Naive B cell (primary cell): ENCODE data around the gene KLHL30. TPM values are rescaled to one million over a fixed set of nuclear protein-coding genes. Genes with fewer than 3 reads are reported as not detected.

Experiments
- ATAC-seq, 2 donors: fragments of 150-1000 bp; cut with Tn5 transposase; 2 replicates each; pipeline ENCODE4 v1.10.0; 2021; ENCODE audit warnings: low read depth in 2 of 2, mild to moderate bottlenecking in 2 of 2, moderate library complexity in 2 of 2
- DNase-seq: peaks from one replicate; pipeline ENCODE4 v3.0.0; 2022
- H3K27ac Mint-ChIP-seq, 6 donors: one replicate each; pipeline ENCODE4 v1.8.0; 2020 to 2022; ENCODE audit warnings: mild to moderate bottlenecking in 6 of 6, mixed read lengths in 6 of 6, moderate library complexity in 5 of 6, inconsistent platforms in 2 of 6
- H3K27me3 Mint-ChIP-seq, 3 donors: one replicate each; pipeline ENCODE4 v1.8.0; 2021 to 2022; ENCODE audit warnings: mixed read lengths in 3 of 3, mild to moderate bottlenecking in 1 of 3
- H3K36me3 Mint-ChIP-seq, 2 donors: one replicate each; pipeline ENCODE4 v1.8.0; 2020 to 2022; ENCODE audit warnings: mixed read lengths in 2 of 2, inconsistent platforms in 1 of 2, mild to moderate bottlenecking in 1 of 2
- H3K4me1 Mint-ChIP-seq, 3 donors: one replicate each; pipeline ENCODE4 v1.8.0; 2020 to 2022; ENCODE audit warnings: mixed read lengths in 3 of 3, inconsistent platforms in 1 of 3, mild to moderate bottlenecking in 1 of 3, moderate library complexity in 1 of 3
- H3K4me3 Mint-ChIP-seq, 8 donors: one replicate each; pipeline ENCODE4 v1.8.0; 2020 to 2022; ENCODE audit warnings: mild to moderate bottlenecking in 8 of 8, mixed read lengths in 8 of 8, moderate library complexity in 8 of 8, inconsistent platforms in 2 of 8
- H3K9me3 Mint-ChIP-seq, 7 donors: one replicate each; pipeline ENCODE4 v1.8.0; 2020 to 2022; ENCODE audit warnings: mixed read lengths in 7 of 7, mild to moderate bottlenecking in 5 of 7, inconsistent platforms in 2 of 7, moderate library complexity in 1 of 7
- polyA plus RNA-seq, 6 donors: library from polyadenylated mRNA; unstranded; fragments of 300-500 nt; fragmentation: Illumina TruSeq; gene quantifications; one replicate each; pipeline ENCODE4 v1.2.3, GENCODE V29; 2021; ENCODE audit warnings: low read depth in 6 of 6

Gene KLHL30
- polyA plus RNA-seq, 6 donors from 2014 or later, result not detected

DNA sequence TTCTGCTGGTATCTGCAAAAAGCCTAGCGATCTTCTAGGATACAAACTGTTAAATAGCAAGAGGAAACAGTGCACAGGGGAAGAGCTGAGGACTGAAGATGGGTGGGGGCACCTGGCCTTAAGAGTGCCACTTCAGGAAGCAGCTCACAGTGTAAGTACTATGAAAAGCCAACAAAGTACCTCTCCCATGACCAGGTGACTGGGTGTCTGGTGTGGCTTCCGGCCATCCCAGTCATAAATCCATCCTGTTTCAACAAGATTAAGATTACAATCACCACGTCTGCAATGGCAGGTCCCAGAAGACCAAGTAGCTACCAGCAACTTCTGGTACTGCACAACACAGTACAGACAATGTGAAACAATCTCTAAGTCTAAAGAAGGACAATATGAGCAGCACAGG, 36.2 kb downstream of the KLHL30 start:
- no peak overlapping the region for H3K4me3 Mint-ChIP-seq
- H3K4me1 Mint-ChIP-seq, result peaks cover 0 to 5% (median 3%) of the 10 kb centered on the region in 3 donors
- H3K27me3 Mint-ChIP-seq, result no peaks in the 10 kb centered on the region
- no peak for DNase-seq
- H3K27ac Mint-ChIP-seq, result peak overlapping the region in 1 of 6 donors; percentile 34
- no peak for ATAC-seq
- H3K36me3 Mint-ChIP-seq, result peaks cover 36% of the 10 kb centered on the region in 2 donors
- H3K9me3 Mint-ChIP-seq, result no peaks in the 10 kb centered on the region

- peaks cover 32 to 37% of the 10 kb centered on the region in 2 donors for H3K36me3 Mint-ChIP-seq
- peaks cover 0 to 5% (median 3%) of the 10 kb centered on the region in 3 donors for H3K4me1 Mint-ChIP-seq
- no peaks in the 10 kb centered on the region for H3K27me3 Mint-ChIP-seq
- ATAC-seq (no peak), DNase-seq (no peak)
- no peak overlapping the region for H3K4me3 Mint-ChIP-seq
- H3K27ac Mint-ChIP-seq, result peak overlapping the region in 1 of 6 donors; percentile 8
- H3K9me3 Mint-ChIP-seq, result no peaks in the 10 kb centered on the region
Observed at GRCh38 chr2:238176613-238177012, 38.1 kb downstream of the KLHL30 start.

DNA sequence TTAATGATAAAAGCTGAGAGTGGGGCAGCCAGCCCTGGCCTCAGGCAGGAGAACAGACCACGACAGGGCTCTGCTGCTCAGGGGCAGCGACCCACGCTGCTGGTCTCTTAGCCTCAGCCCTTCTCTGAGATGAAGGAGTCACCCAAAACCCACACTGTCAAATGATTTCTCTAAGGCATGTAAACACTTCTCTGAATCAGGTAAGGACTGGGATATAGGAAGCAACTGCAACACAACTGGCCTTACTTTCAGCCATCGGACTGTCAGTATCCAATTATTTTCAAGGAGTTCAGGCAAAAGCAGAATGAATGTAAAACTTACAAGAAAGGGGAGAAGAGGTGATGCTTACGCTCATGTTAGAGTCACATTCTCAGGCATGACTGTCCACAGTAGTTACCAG, 42.1 kb downstream of the KLHL30 start:
- Mint-ChIP-seq H3K4me1 (peaks cover 0 to 3% (median 0%) of the 10 kb centered on the region in 3 donors), H3K27ac (peak overlapping the region in 1 of 6 donors; percentile 70), H3K9me3 (no peaks in the 10 kb centered on the region), H3K4me3 (peak overlapping the region in 1 of 8 donors; percentile 42), H3K27me3 (no peaks in the 10 kb centered on the region), H3K36me3 (peaks cover 43 to 54% of the 10 kb centered on the region in 2 donors)
- no peak for ATAC-seq
- DNase-seq, result no peak

DNA sequence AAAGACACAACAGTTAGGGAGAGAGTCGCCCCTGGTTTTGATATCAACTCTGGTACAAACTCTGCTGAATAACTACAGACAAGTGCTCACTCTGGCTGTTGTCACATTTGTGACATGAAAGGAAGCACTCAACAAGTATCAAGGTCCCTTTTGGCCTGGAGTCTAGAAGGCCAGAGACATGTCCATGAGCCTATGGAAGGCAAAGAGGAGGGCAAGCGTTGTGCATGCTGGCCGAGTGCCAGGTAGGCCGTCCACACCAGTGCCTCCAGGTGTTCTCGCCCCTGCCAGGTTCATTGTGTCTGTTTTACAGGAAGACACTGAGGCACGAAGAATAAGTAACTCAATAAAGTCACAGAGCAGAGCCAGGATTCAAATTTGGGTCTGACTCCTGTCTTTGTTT, 43.9 kb downstream of the KLHL30 start:
- no peak overlapping the region for H3K4me3 Mint-ChIP-seq
- no peaks in the 10 kb centered on the region for H3K9me3 Mint-ChIP-seq
- H3K27me3 Mint-ChIP-seq, result no peaks in the 10 kb centered on the region
- peaks cover 0 to 3% (median 0%) of the 10 kb centered on the region in 3 donors for H3K4me1 Mint-ChIP-seq
- ATAC-seq (no peak), DNase-seq (no peak)
- H3K27ac Mint-ChIP-seq, result no peak overlapping the region
- H3K36me3 Mint-ChIP-seq, result peaks cover 42 to 44% of the 10 kb centered on the region in 2 donors

DNA sequence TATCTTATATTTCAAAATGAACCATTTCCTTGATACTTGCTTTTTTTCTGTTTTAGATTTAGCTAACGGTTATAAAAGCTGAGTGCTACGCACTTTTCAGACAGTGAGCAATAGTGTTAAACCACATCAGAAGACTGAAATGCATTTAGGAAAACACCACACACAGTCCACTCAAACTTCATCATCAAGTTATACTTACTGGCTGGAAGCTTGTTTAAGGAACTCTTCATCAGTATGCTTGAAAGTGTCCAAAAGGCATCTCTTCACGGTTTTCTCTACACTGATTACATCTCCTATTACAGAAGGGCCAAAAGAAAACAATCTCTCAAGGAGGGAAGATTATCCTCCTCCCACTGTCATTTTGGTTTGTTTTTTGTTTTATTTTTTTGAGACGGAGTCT, 45.4 kb downstream of the KLHL30 start:
- no peaks in the 10 kb centered on the region for H3K27me3 Mint-ChIP-seq
- no peak overlapping the region for H3K27ac Mint-ChIP-seq
- peaks cover 0 to 3% (median 0%) of the 10 kb centered on the region in 3 donors for H3K4me1 Mint-ChIP-seq
- peaks cover 51 to 53% of the 10 kb centered on the region in 2 donors for H3K36me3 Mint-ChIP-seq
- no peak for ATAC-seq
- no peak for DNase-seq
- H3K9me3 Mint-ChIP-seq, result no peaks in the 10 kb centered on the region
- H3K4me3 Mint-ChIP-seq, result no peak overlapping the region

DNA sequence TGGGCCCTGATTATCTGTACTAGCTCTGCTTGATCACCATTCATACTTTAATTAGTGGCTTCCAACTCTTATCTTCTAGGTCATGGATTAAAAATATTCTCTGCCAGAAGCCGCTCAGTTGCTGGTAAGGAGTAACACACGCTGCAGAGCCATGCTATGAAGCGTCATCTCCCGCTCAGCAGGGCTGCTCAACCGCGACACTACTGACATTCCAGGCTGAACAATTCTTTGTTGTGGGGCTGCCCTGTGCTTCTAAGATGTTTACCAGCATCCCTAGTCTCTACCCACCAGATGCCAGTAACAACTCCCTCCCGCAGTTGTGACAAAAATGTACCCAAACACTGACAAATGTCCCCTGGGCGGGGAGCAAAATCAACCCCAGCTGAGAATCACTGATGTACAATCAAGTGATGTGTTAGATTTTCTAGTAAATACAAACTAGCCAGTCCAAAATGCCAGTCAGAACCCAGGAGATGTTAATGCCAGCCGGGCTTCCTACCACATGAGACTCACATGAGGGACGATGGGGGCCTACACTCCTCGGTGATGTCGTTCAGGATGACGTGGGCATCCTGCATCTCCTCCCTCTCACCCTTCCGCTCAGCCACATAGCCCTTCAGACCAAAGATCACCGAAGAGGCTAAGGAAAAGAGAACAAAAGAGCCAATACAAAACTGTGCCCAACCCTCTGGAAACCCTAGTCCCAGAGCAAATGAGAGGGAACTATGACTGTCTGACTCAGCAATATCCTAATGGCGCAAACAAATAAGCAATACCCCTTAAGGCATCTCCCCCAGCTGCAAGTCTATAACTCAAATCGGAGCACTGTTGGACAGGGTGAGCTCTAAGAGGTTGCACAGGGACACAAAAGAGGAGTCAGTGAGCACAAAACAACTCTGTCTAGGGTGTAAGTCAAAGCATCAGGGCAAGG, 49.4 kb downstream of the KLHL30 start:
- no peak overlapping the region for H3K4me3 Mint-ChIP-seq
- DNase-seq, result no peak
- ATAC-seq, result no peak
- peaks cover 32 to 34% of the 10 kb centered on the region in 2 donors for H3K36me3 Mint-ChIP-seq
- peaks cover 0 to 5% (median 0%) of the 10 kb centered on the region in 3 donors for H3K4me1 Mint-ChIP-seq
- H3K9me3 Mint-ChIP-seq, result no peaks in the 10 kb centered on the region
- H3K27ac Mint-ChIP-seq, result peak overlapping the region in 3 of 6 donors; percentile 51 to 90 (median 51)
- H3K27me3 Mint-ChIP-seq, result no peaks in the 10 kb centered on the region

DNA sequence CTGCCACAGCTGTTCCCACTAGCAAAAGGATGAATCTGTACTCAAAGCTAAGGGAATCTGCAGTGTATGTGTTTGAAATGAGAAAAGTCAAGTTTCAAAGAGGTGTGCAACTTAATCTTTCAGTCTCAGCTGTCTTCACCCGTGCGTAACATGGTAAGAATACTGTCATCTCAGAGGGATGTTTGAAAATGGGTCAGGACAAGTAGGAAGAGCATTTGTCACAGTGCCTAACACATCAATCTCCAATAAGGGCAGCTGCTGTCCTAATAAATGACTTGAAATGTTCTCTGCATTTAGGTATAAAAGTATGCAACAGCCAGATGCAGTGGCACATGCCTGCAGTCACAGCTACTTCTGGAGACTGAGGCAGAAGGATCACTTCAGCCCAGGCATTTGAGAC, 52.0 kb downstream of the KLHL30 start:
- H3K4me3 Mint-ChIP-seq, result no peak overlapping the region
- ATAC-seq (no peak), DNase-seq (no peak)
- no peaks in the 10 kb centered on the region for H3K27me3 Mint-ChIP-seq
- H3K36me3 Mint-ChIP-seq, result peaks cover 23 to 25% of the 10 kb centered on the region in 2 donors
- no peak overlapping the region for H3K27ac Mint-ChIP-seq
- H3K9me3 Mint-ChIP-seq, result no peaks in the 10 kb centered on the region
- peaks cover 1 to 3% (median 1%) of the 10 kb centered on the region in 3 donors for H3K4me1 Mint-ChIP-seq

Other genes starting within 250 kb of the KLHL30 start
- gene UBE2F, start 171.7 kb upstream of the KLHL30 start, polyA plus RNA-seq, result 10 to 100 TPM; 50.7 to 64.6 (median 60.0) TPM
- 10 to 100 TPM; 11.5 to 18.8 (median 15.6) TPM for gene SCLY, start 77.7 kb upstream of the KLHL30 start, polyA plus RNA-seq
- gene ESPNL, start 38.3 kb upstream of the KLHL30 start, polyA plus RNA-seq, result under 1 TPM in 2 of 6 donors, not detected in 4; 0.24 to 0.30 TPM
- not detected for gene ERFE, start 20.3 kb downstream of the KLHL30 start, polyA plus RNA-seq
- 10 to 100 TPM; 37.4 to 51.4 (median 48.4) TPM for gene ILKAP, start 65.0 kb downstream of the KLHL30 start, polyA plus RNA-seq
- gene HES6, start 101.4 kb downstream of the KLHL30 start, polyA plus RNA-seq, result 1 to 10 TPM; 2.5 to 6.9 (median 3.9) TPM
- gene PER2, start 149.9 kb downstream of the KLHL30 start, polyA plus RNA-seq, result 10 to 100 TPM in 1 of 6 donors, 1 to 10 TPM in 5; 3.5 to 11.7 (median 4.5) TPM
- gene TRAF3IP1, start 181.8 kb downstream of the KLHL30 start, polyA plus RNA-seq, result 1 to 10 TPM; 2.8 to 5.4 (median 3.5) TPM